CD4-positive, alpha-beta T cell treated with Interleukin-17A for 1 hour (primary cell): ENCODE measurements around the gene EGR1.

Experiments used
- DNase-seq: peaks from one replicate; pipeline ENCODE4 v3.0.0-alpha.2; 2020

The EGR1 gene

DNA sequence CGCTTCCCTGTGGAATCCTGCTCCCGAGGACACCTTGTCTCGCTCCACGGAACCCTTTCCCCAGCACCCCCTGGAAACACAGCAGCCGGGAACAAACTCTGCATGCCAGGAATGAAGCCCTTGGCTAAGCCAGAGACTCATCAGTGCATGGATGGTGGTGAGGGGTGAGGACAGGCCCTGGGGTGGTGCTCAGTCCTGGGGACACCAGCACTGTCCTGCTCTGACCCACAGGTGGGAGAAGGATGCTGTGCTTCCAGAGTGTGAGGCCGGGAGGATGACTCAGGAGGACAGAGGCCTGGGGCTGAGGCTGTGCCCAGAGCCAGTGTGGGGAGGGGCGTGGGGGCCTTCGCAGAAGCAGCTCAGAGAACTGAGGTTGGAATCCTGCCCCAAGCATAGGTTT is 11.2 kb upstream of the EGR1 start:
- no peak for DNase-seq

DNA sequence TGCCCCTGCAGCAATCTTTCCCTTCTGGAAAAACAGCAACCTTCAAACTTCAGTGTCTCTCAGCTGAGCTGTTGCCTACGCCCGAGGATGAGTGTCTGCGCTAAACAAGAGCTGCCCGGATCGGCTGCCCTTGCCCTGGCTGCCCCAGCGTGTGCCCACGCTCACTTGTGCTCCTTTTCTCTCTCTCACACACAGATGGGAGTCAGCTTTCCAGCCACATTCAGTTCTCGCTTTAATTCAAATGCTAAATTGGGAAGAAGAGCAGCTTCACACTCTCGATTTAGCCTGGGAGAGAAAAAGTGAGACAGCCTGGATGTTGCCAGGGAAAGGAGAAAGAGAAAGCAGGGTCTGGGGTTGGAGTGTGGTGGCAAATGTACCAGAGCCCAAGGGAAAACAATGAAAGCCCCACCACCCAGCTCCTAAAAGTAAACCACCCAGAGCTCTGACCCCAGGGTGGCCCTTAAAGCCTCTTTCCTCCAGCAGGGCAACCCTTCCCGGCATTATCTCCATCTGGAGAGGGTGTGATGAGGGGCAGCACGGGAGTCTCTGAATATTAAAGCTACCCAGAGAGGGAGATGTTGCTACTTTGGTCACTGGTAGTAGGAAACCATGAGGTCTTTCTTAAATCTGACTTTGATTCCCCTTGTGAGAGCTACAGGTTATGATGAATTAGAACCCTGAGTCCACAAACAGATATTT is 9.9 kb upstream of the EGR1 start:
- no peak for DNase-seq

DNA sequence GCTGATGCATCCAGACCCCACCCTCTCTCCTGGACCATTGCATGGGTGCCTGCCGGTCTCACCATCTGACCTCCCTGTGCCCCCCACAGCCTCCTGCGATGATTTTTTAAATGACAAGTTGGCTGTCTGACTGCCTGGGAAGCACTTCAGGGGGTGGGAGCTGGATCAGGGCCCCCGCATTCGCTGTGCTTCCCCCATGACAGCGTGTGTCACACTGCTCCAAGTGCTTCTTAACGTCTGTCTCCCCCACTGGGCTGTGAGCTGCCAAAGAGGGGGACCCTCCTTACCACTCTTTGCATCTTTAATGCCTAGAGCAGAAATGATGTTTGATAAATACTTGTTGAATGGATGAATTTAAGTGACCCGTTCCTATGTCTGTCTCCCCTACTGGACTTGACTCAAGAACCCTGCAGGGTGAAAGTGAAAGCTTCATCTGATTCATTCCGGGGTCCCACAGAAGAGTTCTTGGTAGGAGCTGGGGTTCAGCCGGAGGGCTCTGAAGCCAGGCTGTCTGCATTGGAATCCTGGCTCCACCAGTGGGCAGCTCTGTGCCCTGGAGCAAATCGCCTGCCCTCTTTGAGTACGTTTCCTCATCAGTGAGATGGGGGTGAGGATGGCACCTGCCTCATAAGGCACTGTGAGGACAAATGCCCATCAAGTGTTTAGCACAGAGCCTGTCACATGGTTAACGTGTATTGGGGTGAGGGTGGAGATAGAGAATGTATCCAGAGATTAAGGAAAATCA is 7.6 kb upstream of the EGR1 start:
- no peak for DNase-seq

DNA sequence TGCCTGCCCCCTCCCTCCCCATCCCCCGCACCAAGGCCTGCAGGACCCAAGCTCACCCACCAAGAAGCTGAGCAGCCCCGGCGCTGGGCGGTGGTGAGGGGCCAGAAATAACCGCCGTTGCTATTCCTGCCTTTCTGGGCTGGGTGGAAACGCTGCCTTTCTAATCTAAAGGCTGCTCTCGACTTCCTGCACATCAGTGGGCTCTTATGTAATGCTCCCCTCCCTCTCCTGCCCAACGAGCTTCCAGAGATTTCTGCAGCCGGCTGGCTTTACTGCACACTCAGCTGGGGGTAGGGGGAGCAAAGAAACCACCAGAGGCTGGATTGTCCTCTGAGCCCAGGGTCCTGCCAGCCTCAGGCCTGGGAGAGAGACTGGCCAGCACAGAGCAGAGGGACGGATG is 6.9 kb upstream of the EGR1 start:
- DNase-seq, result no peak

DNA sequence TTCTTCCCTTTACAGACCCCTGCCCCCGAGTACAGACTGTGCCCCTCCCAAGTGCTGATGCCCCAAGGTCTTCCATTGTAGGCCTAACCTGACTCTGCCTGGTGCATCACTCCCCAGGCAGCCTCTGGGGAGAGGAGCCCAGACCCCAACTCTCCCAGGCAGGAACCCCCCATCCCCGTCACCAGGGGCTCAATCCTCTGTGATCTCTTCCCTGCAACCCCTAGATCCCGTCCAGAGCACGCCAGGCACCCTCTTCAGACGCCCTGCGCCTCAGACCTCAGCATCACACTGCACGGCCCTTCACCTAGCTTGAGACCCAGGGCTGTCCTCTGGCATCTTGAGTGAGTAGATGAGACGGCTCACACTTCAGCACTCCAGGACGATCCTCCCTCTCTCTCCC is 6.4 kb upstream of the EGR1 start:
- no peak for DNase-seq

DNA sequence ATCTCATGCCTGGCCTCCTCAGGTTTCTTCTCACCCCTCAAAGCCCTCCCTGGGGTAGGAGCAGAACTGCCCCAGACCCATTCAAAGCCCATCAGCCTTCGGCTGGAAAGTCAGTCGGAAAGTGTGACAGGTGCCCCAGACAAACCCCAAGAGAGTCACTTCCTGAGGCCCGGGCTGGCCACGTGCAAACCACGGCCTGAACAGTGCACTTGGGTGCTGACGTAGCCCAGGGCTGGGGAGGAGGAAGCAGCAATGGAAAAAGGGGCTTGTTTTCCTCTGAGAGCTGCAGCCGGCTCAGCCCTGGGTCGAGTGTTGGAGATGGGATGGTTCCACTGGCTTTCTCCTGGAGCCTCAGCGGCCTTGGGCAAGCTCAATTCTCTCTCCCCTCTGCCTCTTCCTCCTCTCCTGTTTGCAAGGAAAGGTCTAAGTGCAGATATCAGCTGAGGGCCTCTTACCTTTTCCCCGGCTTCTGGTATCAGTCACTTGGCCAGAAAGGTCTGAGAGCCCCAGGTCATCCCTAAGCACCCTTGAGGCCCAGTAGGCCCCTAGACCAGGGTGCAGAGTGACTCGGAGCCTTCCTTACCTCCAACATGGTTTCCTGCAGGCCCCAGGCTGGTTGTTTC is 5.9 kb upstream of the EGR1 start:
- DNase-seq, result peak; percentile 84

DNA sequence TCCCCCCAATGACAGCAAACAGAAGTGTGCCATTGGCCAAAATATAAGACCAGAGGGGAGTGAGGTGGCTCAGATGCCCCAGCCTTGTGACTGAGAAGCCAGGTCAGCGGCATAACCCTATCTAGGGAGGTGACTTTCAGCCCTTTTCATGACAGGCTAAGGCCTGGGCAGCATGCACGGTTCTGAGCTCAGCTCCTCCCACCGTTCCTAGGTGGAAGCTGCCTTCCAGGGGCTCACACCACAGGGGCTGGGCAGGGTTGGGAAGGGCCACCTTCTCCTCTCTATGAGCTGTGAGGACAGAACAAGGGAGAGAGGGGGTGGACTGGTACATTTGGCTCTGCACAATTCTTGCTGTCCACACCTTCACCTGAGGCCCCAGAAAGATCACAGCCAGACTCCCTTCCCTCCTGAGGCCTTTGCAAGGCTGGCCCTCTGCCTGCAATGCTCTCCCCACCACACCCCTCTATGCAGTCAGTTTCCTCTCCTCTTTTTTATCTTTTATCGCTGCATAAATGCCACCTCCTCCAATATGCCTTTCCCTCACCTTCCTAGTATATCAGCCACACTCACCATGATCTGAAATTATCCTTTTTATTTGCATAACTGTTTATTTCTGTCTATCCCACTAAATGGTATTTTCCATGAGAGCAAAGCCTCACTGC is 5.1 kb upstream of the EGR1 start:
- no peak for DNase-seq

DNA sequence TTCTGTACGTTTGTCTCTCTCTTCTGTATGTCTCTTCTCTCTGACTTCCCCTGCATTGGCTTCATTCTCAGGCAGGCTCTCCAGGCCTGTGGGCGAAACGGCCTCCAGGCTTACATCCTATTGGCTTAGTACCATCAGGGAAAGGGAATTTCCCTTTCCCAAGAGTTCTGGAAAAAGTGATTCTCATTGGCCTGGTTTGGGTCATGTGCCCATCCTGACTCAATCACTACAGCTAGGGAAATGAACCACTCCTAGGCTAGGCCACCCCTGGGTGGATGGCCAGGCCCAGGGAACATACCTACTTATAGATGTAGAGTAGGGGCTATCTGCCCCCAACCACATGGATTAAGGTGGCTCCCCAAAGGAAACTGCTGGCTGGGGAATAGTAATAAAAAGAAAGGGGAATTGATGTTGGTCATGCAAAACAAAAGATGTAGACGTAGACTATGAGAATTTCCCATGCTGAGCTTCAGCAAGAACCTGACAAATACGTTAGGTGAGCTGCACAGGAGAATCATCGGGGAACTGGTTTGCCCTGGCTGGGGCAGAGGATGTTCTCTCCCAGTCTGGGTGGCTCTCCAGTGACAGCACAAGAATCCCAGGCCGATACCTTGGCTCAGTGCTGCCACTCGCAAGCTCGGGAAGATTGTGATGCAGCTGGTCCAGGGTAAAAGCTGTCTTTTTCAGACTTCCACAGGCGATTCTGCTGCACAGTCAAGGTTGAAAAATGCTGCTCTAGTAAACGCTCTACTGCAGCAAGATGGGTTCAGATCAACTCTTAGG is 3.7 kb upstream of the EGR1 start:
- no peak for DNase-seq

DNA sequence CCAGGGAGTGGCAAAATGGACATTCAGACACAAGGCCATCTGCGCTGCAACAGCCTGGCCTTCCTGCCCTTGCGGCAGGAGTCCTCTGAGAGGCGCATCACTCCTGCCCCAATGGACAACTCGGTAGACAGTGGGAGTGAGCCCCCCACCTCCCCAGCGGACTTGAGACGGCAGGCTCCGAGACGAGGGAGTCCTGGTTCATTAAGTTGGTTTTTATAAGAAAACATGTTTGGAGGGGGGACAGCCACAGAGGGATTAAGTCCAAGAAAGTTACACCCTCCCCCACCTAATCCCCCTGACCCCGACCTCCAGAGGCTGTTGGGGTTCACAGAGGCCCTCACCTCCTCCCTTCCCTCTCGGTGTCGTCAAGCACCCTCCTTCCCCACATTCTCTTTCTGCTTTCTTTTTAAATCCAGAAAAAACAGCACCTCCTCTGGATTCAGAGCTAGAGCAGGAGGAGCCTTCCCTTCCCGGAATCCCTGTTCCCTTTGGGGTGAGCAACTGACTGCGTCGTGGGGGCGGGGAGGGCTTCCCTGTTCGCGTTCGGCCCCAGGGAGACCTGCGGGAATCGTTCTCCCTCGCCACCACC is 1.8 kb upstream of the EGR1 start:
- no peak for DNase-seq

DNA sequence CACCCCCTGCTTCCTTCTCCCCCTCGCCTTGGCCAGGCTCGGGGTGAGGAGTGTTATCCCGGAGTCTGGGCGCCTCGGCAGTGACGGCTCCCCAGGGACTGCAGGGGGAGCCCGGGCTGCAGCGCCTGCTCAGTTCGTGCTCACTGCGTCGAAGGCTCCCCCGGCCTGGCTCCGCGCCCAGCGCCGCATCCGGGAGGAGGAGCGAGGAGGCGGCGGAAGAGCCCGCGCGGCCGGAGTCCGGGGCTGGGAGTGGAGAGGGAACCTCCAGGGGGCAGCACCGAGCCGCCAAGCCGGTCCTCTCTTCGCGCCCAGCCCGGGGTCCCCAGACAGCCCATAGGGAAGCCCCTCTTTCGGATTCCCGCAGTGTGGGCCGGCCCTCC is 1.3 kb upstream of the EGR1 start:
- DNase-seq, result peak; percentile 93

DNA sequence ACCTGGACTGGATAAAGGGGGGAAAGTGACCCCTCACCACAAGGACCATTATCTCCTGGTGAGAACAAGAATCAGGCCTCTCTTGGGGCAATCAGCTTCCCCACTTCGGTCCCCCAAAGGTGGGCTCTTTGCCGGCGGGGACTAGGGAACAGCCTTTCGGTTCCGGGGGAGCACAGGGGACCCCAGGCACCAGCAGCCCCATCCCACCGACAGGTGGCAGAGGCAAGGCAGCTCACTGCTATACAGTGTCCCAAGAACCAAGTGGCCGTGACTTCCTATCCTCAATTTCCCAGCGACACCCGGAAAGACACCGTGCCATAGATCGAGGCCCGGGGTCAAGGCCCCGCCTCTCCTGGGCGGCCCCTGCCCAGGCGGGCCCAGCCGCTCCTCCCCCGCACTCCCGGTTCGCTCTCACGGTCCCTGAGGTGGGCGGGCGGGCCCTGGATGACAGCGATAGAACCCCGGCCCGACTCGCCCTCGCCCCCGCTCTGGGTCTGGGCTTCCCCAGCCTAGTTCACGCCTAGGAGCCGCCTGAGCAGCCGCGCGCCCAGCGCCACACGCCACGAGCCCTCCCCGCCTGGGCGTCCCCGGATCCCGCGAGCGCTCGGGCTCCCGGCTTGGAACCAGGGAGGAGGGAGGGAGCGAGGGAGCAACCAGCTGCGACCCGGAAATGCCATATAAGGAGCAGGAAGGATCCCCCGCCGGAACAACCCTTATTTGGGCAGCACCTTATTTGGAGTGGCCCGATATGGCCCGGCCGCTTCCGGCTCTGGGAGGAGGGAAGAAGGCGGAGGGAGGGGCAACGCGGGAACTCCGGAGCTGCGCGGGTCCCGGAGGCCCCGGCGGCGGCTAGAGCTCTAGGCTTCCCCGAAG is 655 bp upstream of the EGR1 start:
- DNase-seq, result peak; percentile 98

DNA sequence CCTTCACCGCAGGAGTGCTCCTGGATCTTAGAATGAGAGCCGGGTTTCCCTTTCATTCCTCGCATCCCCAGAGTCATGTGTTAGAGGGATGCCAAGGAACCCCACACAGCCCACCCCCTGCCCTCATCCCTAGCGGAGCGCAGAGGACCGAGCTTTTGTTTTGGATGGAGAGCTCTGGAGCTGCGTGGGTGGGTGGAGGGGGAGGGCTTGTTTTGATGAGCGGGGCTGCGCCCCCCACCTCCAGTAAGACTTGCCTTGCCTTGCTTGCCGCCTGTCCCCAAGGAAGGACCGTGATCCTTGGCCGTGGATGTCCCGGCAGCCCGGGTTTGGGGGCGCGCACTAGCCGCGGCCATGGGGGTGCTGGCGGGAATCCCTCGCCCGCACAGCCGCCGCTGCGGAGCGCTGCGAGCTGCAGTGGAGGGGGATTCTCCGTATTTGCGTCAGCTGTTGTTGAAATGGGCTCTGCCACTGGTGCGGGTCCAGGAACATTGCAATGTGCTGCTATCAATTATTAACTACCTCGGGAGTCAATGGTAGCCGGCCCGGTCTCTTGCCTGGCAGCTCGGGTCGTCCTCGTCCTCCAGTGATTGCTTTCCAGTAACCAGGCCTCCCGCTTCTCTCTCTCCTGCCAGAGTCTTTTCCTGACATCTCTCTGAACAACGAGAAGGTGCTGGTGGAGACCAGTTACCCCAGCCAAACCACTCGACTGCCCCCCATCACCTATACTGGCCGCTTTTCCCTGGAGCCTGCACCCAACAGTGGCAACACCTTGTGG is 1.0 kb downstream of the EGR1 start:
- DNase-seq, result peak; percentile 18

DNA sequence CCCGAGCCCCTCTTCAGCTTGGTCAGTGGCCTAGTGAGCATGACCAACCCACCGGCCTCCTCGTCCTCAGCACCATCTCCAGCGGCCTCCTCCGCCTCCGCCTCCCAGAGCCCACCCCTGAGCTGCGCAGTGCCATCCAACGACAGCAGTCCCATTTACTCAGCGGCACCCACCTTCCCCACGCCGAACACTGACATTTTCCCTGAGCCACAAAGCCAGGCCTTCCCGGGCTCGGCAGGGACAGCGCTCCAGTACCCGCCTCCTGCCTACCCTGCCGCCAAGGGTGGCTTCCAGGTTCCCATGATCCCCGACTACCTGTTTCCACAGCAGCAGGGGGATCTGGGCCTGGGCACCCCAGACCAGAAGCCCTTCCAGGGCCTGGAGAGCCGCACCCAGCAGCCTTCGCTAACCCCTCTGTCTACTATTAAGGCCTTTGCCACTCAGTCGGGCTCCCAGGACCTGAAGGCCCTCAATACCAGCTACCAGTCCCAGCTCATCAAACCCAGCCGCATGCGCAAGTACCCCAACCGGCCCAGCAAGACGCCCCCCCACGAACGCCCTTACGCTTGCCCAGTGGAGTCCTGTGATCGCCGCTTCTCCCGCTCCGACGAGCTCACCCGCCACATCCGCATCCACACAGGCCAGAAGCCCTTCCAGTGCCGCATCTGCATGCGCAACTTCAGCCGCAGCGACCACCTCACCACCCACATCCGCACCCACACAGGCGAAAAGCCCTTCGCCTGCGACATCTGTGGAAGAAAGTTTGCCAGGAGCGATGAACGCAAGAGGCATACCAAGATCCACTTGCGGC is 1.8 kb downstream of the EGR1 start:
- peak; percentile 34 for DNase-seq

DNA sequence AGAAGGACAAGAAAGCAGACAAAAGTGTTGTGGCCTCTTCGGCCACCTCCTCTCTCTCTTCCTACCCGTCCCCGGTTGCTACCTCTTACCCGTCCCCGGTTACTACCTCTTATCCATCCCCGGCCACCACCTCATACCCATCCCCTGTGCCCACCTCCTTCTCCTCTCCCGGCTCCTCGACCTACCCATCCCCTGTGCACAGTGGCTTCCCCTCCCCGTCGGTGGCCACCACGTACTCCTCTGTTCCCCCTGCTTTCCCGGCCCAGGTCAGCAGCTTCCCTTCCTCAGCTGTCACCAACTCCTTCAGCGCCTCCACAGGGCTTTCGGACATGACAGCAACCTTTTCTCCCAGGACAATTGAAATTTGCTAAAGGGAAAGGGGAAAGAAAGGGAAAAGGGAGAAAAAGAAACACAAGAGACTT is 2.4 kb downstream of the EGR1 start:
- DNase-seq, result peak; percentile 23

DNA sequence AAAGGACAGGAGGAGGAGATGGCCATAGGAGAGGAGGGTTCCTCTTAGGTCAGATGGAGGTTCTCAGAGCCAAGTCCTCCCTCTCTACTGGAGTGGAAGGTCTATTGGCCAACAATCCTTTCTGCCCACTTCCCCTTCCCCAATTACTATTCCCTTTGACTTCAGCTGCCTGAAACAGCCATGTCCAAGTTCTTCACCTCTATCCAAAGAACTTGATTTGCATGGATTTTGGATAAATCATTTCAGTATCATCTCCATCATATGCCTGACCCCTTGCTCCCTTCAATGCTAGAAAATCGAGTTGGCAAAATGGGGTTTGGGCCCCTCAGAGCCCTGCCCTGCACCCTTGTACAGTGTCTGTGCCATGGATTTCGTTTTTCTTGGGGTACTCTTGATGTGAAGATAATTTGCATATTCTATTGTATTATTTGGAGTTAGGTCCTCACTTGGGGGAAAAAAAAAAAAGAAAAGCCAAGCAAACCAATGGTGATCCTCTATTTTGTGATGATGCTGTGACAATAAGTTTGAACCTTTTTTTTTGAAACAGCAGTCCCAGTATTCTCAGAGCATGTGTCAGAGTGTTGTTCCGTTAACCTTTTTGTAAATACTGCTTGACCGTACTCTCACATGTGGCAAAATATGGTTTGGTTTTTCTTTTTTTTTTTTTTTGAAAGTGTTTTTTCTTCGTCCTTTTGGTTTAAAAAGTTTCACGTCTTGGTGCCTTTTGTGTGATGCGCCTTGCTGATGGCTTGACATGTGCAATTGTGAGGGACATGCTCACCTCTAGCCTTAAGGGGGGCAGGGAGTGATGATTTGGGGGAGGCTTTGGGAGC is 3.1 kb downstream of the EGR1 start:
- peak; percentile 34 for DNase-seq

DNA sequence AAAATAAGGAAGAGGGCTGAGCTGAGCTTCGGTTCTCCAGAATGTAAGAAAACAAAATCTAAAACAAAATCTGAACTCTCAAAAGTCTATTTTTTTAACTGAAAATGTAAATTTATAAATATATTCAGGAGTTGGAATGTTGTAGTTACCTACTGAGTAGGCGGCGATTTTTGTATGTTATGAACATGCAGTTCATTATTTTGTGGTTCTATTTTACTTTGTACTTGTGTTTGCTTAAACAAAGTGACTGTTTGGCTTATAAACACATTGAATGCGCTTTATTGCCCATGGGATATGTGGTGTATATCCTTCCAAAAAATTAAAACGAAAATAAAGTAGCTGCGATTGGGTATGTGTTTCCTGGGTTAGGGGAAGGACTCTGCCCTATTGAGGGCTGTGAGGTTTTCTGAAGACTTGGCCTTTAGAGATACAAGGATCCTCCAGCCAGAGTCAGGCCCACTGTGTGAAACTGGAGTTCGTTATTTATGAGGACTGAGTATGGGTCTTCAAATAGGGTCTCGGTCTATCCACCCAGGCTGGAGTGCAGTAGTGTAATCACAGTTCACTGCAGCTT is 3.8 kb downstream of the EGR1 start:
- no peak for DNase-seq

DNA sequence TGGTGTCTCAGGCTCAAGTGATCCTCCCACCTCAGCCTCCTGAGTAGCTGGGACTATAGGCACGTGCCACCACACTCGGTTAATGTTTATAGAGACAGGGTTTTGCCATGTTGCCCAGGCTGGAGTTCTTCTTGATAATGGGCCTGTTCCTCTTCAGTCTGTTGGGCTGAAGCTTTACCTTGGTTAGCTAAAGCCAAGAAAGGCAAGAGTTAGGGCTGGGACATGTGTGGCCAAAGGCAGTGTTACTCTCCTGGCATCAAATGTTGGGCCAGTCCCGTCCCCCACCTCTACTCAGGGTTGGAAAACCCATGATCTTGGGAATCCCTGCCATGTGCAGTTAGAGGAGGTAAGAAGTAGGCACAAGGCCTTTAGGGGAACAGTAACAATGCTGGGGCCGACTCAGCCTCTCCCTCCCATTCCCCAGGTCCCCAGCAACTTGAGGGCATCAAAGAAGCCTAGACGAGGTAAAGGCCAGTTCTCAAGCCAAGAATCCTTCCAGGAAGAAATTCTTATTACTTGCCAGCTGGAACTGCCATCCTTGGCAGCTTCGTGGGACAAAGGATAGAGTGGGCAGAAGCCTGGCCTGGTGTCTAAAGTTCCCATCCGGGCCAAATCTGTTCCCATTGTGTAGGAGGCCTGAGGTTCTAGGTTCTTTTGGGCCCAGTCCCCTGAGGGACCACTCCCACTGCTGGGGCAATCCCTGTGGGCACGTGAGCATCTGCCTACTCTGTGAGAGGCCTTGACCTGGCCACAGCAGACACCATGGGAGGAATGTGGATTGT is 4.5 kb downstream of the EGR1 start:
- peak; percentile 68 for DNase-seq
